GM12878 (cell line): ENCODE results near the gene PSME3. TPM values are rescaled to one million over a fixed set of nuclear protein-coding genes. Genes with fewer than 3 reads are reported as not detected.

Experiments
- ATF7 ChIP-seq: fragments of 450-650 bp; IDR thresholded peaks from 2 replicates; pipeline ENCODE4 v1.6.1; 2016; ENCODE audit warnings: low read depth, mild to moderate bottlenecking
- DPF2 ChIP-seq: fragments of 450-650 bp; IDR thresholded peaks from 2 replicates; pipeline ENCODE4 v1.6.1; 2017; ENCODE audit warnings: mild to moderate bottlenecking
- GATAD2B ChIP-seq: fragments of 450-650 bp; conservative IDR thresholded peaks from 2 replicates; pipeline ENCODE4 v1.6.1; 2017; ENCODE audit warnings: low read depth, mild to moderate bottlenecking, moderate library complexity
- KAT2A ChIP-seq: conservative IDR thresholded peaks from 2 replicates; pipeline ENCODE4 v1.6.1; 2011; ENCODE audit warnings: low read depth, low read length; ENCODE audit not compliant: control insufficient read depth
- MEF2A ChIP-seq: IDR thresholded peaks from 2 replicates; pipeline ENCODE4 v1.6.1; 2011; ENCODE audit warnings: low read depth, mild to moderate bottlenecking, low read length, moderate library complexity; ENCODE audit not compliant: insufficient read depth
- MTA2 ChIP-seq: fragments of 450-650 bp; IDR thresholded peaks from 2 replicates; pipeline ENCODE4 v1.6.1; 2016; ENCODE audit warnings: low read depth, mild to moderate bottlenecking, moderate library complexity
- NFIC ChIP-seq: IDR thresholded peaks from 2 replicates; pipeline ENCODE4 v1.6.1; 2012; ENCODE audit warnings: low read depth, mild to moderate bottlenecking, inconsistent platforms, low read length, moderate library complexity
- NR2F1 ChIP-seq: fragments of 450-650 bp; conservative IDR thresholded peaks from 2 replicates; pipeline ENCODE4 v1.6.1; 2017; ENCODE audit warnings: mild to moderate bottlenecking
- POLR2A ChIP-seq: IDR thresholded peaks from 2 replicates; pipeline ENCODE4 v1.6.1; 2011; ENCODE audit warnings: low read depth, mild to moderate bottlenecking, low read length
- RUNX3 ChIP-seq: IDR thresholded peaks from 2 replicates; pipeline ENCODE4 v1.6.1; 2012; ENCODE audit warnings: low read length, inconsistent platforms
- STAT1 ChIP-seq: fragments of 450-650 bp; conservative IDR thresholded peaks from 2 replicates; pipeline ENCODE4 v1.6.1; 2014; ENCODE audit warnings: antibody characterized with exemption, mild to moderate bottlenecking
- STAT3 ChIP-seq: IDR thresholded peaks from 2 replicates; pipeline ENCODE4 v1.6.1; 2011; ENCODE audit warnings: low read depth, low read length, improper control_type of control experiment
- TARDBP ChIP-seq: IDR thresholded peaks from 2 replicates; pipeline ENCODE4 v1.6.1; 2016; ENCODE audit warnings: borderline replicate concordance
- TCF7 ChIP-seq: IDR thresholded peaks from 2 replicates; pipeline ENCODE4 v1.6.1; 2014; ENCODE audit warnings: antibody characterized with exemption, borderline replicate concordance
- WRNIP1 ChIP-seq: IDR thresholded peaks from 2 replicates; pipeline ENCODE4 v1.6.1; 2011; ENCODE audit warnings: low read depth, low read length, improper control_type of control experiment, borderline replicate concordance
- polyA plus RNA-seq, 11 experiments: library from polyadenylated mRNA; depleted of rRNA in 4 of 11; unstranded in 6 of 11; stranded (reverse) in 5 of 11; fragments of >200 nt; fragmentation: Nextera tagmentation in 4 of 11; fragmentation: Illumina TruSeq in 1 of 11; extraction: Ambion mirVana in 4 of 11; extraction: Trizol in 1 of 11; gene quantifications; 1 replicate in 1 of 11; 2 replicates in 10 of 11; pipeline versions ENCODE4 v1.2.1 to v1.2.3, GENCODE V29; 2011 to 2016; ENCODE audit warnings: inconsistent platforms in 2 of 11, missing spikeins in 2 of 11, low read depth in 1 of 11
- total RNA-seq, 4 experiments: library from RNA; depleted of rRNA in 3 of 4; stranded (reverse); fragments of >200 nt in 3 of 4; fragmentation: Illumina TruSeq in 1 of 4; extraction: Trizol in 1 of 4; gene quantifications; 2 replicates each; pipeline versions ENCODE4 v1.2.1 to v1.2.3, GENCODE V29; 2013 to 2021
- TF ChIP-seq, protein P1 (sequence below): fragments of 450-650 bp; IDR thresholded peaks from 2 replicates; pipeline ENCODE4 v1.6.1; 2017; ENCODE audit warnings: low read depth, mild to moderate bottlenecking, moderate library complexity
- TF ChIP-seq, protein P2 (sequence below): fragments of 450-650 bp; IDR thresholded peaks from 2 replicates; pipeline ENCODE4 v1.6.1; 2018; ENCODE audit warnings: borderline replicate concordance, mild to moderate bottlenecking; ENCODE audit not compliant: partially characterized antibody
- TF ChIP-seq, protein P3 (sequence below): fragments of 450-650 bp; IDR thresholded peaks from 2 replicates; pipeline ENCODE4 v1.6.1; 2017; ENCODE audit warnings: mild to moderate bottlenecking, low read depth, inconsistent platforms; ENCODE audit not compliant: poor library complexity, severe bottlenecking
- TF ChIP-seq, protein P4 (sequence below), 3 experiments: IDR thresholded peaks in 2 of 3; conservative IDR thresholded peaks in 1 of 3; 2 replicates each; pipeline ENCODE4 v1.5.1; 2011; ENCODE audit warnings: low read depth in 3 of 3, low read length in 3 of 3, mild to moderate bottlenecking in 3 of 3, control low read depth in 2 of 3, moderate library complexity in 2 of 3, inconsistent platforms in 1 of 3, mixed read lengths in 1 of 3; ENCODE audit not compliant: control insufficient read depth in 2 of 3, insufficient read depth in 1 of 3; ENCODE audit errors: extremely low read depth in 1 of 3
- TF ChIP-seq, protein P5 (sequence below): fragments of 450-650 bp; conservative IDR thresholded peaks from 2 replicates; pipeline ENCODE4 v1.6.1; 2017; ENCODE audit warnings: mild to moderate bottlenecking, moderate library complexity

PSME3 gene
- total and polyA plus RNA-seq, 10 of the 15 experiments (the other 5 are each of a cell fraction or from before 2014, with no cell fraction given) = 26.9 to 330 (median 137) TPM

DNA sequence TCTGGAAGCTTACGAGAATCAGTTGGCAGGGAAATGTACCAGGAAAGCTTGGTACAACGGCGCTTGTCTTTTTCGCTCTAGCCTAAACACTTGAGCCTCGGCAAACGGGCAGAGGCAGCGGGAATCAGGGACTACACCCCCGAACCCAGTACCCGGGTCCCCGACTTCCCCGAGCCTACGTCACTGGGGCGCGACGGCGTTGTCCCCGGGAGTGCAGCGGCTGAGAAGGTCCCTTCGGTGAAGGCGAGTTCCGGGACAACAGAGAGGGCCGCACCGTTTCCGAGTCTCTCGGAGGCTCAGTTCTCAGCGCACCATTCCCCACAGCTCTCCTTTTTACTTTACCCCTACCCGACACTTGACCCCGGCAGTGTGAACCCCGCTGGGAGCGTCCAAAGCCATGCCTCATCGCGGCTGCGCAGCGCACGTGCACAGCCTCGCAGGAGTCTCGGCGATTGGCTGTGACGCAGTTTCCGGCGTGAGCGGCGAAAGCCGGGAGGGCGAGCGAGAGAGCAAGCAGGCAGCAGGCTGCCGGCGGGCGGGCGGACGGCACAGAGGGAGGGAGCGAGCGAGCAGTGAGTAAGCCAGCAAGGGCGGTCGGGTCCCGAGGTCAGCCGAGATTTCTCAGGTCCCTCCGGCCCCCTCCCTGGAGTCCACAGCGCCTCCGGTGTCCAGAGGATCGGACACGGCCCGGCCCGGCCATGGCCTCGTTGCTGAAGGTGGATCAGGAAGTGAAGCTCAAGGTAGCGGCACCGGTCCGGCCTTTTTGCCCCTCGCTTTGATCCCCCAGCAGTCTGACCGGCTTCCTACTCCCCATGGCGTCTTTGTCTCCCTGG lies at the start of gene PSME3 (continued):
- TF ChIP-seq, protein P1, sequence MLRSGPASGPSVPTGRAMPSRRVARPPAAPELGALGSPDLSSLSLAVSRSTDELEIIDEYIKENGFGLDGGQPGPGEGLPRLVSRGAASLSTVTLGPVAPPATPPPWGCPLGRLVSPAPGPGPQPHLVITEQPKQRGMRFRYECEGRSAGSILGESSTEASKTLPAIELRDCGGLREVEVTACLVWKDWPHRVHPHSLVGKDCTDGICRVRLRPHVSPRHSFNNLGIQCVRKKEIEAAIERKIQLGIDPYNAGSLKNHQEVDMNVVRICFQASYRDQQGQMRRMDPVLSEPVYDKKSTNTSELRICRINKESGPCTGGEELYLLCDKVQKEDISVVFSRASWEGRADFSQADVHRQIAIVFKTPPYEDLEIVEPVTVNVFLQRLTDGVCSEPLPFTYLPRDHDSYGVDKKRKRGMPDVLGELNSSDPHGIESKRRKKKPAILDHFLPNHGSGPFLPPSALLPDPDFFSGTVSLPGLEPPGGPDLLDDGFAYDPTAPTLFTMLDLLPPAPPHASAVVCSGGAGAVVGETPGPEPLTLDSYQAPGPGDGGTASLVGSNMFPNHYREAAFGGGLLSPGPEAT = peak; percentile 99
- TF ChIP-seq, protein P2, sequence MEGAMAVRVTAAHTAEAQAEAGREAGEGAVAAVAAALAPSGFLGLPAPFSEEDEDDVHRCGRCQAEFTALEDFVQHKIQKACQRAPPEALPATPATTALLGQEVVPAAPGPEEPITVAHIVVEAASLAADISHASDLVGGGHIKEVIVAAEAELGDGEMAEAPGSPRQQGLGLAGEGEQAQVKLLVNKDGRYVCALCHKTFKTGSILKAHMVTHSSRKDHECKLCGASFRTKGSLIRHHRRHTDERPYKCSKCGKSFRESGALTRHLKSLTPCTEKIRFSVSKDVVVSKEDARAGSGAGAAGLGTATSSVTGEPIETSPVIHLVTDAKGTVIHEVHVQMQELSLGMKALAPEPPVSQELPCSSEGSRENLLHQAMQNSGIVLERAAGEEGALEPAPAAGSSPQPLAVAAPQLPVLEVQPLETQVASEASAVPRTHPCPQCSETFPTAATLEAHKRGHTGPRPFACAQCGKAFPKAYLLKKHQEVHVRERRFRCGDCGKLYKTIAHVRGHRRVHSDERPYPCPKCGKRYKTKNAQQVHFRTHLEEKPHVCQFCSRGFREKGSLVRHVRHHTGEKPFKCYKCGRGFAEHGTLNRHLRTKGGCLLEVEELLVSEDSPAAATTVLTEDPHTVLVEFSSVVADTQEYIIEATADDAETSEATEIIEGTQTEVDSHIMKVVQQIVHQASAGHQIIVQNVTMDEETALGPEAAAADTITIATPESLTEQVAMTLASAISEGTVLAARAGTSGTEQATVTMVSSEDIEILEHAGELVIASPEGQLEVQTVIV = peak; percentile 70
- TF ChIP-seq TARDBP (peak; percentile 55), STAT3 (no peak), NR2F1 (peak; percentile 83), KAT2A (no peak), ATF7 (peak; percentile 73), MTA2 (0 out of 2 replicates have a peak, but pooled peaks have one; percentile 36), TCF7 (no peak), DPF2 (0 out of 2 replicates have a peak, but pooled peaks have one; percentile 55), POLR2A (peak; percentile 97), NFIC (no peak), RUNX3 (peak; percentile 24; the same call in 1 of the 2 replicates), MEF2A (no peak), GATAD2B (peak; percentile 76), WRNIP1 (no peak), STAT1 (peak; percentile 84; the same call in 1 of the 2 replicates)
- TF ChIP-seq, protein P3, sequence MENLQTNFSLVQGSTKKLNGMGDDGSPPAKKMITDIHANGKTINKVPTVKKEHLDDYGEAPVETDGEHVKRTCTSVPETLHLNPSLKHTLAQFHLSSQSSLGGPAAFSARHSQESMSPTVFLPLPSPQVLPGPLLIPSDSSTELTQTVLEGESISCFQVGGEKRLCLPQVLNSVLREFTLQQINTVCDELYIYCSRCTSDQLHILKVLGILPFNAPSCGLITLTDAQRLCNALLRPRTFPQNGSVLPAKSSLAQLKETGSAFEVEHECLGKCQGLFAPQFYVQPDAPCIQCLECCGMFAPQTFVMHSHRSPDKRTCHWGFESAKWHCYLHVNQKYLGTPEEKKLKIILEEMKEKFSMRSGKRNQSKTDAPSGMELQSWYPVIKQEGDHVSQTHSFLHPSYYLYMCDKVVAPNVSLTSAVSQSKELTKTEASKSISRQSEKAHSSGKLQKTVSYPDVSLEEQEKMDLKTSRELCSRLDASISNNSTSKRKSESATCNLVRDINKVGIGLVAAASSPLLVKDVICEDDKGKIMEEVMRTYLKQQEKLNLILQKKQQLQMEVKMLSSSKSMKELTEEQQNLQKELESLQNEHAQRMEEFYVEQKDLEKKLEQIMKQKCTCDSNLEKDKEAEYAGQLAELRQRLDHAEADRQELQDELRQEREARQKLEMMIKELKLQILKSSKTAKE = peak; percentile 47
- TF ChIP-seq, protein P4, sequence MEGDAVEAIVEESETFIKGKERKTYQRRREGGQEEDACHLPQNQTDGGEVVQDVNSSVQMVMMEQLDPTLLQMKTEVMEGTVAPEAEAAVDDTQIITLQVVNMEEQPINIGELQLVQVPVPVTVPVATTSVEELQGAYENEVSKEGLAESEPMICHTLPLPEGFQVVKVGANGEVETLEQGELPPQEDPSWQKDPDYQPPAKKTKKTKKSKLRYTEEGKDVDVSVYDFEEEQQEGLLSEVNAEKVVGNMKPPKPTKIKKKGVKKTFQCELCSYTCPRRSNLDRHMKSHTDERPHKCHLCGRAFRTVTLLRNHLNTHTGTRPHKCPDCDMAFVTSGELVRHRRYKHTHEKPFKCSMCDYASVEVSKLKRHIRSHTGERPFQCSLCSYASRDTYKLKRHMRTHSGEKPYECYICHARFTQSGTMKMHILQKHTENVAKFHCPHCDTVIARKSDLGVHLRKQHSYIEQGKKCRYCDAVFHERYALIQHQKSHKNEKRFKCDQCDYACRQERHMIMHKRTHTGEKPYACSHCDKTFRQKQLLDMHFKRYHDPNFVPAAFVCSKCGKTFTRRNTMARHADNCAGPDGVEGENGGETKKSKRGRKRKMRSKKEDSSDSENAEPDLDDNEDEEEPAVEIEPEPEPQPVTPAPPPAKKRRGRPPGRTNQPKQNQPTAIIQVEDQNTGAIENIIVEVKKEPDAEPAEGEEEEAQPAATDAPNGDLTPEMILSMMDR (IDR thresholded peaks at IDR 0.05 in 2 of 3, conservative IDR thresholded peaks at IDR 0.05 in 1 of 3; ENCODE audit: control insufficient read depth in 2 of 3, extremely low read depth in 1 of 3, insufficient read depth in 1 of 3, low read depth in 3 of 3, low read length in 3 of 3) = no peak
- TF ChIP-seq, protein P5, sequence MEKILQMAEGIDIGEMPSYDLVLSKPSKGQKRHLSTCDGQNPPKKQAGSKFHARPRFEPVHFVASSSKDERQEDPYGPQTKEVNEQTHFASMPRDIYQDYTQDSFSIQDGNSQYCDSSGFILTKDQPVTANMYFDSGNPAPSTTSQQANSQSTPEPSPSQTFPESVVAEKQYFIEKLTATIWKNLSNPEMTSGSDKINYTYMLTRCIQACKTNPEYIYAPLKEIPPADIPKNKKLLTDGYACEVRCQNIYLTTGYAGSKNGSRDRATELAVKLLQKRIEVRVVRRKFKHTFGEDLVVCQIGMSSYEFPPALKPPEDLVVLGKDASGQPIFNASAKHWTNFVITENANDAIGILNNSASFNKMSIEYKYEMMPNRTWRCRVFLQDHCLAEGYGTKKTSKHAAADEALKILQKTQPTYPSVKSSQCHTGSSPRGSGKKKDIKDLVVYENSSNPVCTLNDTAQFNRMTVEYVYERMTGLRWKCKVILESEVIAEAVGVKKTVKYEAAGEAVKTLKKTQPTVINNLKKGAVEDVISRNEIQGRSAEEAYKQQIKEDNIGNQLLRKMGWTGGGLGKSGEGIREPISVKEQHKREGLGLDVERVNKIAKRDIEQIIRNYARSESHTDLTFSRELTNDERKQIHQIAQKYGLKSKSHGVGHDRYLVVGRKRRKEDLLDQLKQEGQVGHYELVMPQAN = peak; percentile 98
